Measurements from ENCODE around the gene PDIA5. TPM values are rescaled to one million over a fixed set of nuclear protein-coding genes. Genes with fewer than 3 reads are reported as not detected.

PDIA5 gene
- total RNA-seq, 1 donor from 2014 or later = 29.4 TPM

- Mint-ChIP-seq H3K4me1 (peaks cover 39% of the 10 kb centered on the region), H3K9me3 (no peaks in the 10 kb centered on the region), H3K27ac (no peak overlapping the region), H3K36me3 (ENCODE audit: low read depth) (no peaks in the 10 kb centered on the region), H3K27me3 (no peaks in the 10 kb centered on the region), H3K4me3 (no peak overlapping the region)
- intact Hi-C loops (cut with micrococcal nuclease) = no loop called here
- no peak for DNase-seq
Measured at GRCh38 chr3:123084738-123085237, 18.0 kb downstream of the PDIA5 start.

- intact Hi-C loops (cut with micrococcal nuclease) = no loop called here
- Mint-ChIP-seq H3K9me3 (no peaks in the 10 kb centered on the region), H3K4me3 (no peak overlapping the region), H3K36me3 (ENCODE audit: low read depth) (no peaks in the 10 kb centered on the region), H3K4me1 (peaks cover 41% of the 10 kb centered on the region), H3K27ac (no peak overlapping the region), H3K27me3 (no peaks in the 10 kb centered on the region)
- DNase-seq = no peak
Measured at GRCh38 chr3:123085293-123085931, 18.6 kb downstream of the PDIA5 start.

GRCh38 chr3:123085932-123086627, 19.3 kb downstream of the PDIA5 start:
- peaks cover 3% of the 10 kb centered on the region for H3K36me3 Mint-ChIP-seq (ENCODE audit: low read depth)
- H3K27ac Mint-ChIP-seq = no peak overlapping the region
- DNase-seq = no peak
- H3K4me3 Mint-ChIP-seq = no peak overlapping the region
- no peaks in the 10 kb centered on the region for H3K27me3 Mint-ChIP-seq
- intact Hi-C loops (cut with micrococcal nuclease) = no loop called here
- no peaks in the 10 kb centered on the region for H3K9me3 Mint-ChIP-seq
- H3K4me1 Mint-ChIP-seq = peaks cover 46% of the 10 kb centered on the region

- Mint-ChIP-seq H3K4me1 (peaks cover 39% of the 10 kb centered on the region), H3K4me3 (no peak overlapping the region), H3K27ac (no peak overlapping the region), H3K27me3 (no peaks in the 10 kb centered on the region), H3K36me3 (ENCODE audit: low read depth) (peaks cover 21% of the 10 kb centered on the region), H3K9me3 (no peaks in the 10 kb centered on the region)
- no peak for DNase-seq
- intact Hi-C loops (cut with micrococcal nuclease) = no loop called here
Measured at GRCh38 chr3:123088387-123088786, 21.6 kb downstream of the PDIA5 start.

- no peak for DNase-seq
- Mint-ChIP-seq H3K27ac (no peak overlapping the region), H3K27me3 (no peaks in the 10 kb centered on the region), H3K4me1 (peaks cover 28% of the 10 kb centered on the region), H3K36me3 (ENCODE audit: low read depth) (peaks cover 27% of the 10 kb centered on the region), H3K9me3 (no peaks in the 10 kb centered on the region), H3K4me3 (no peak overlapping the region)
- intact Hi-C loops (cut with micrococcal nuclease) = no loop called here
Measured at GRCh38 chr3:123089611-123090331, 22.9 kb downstream of the PDIA5 start.

DNA sequence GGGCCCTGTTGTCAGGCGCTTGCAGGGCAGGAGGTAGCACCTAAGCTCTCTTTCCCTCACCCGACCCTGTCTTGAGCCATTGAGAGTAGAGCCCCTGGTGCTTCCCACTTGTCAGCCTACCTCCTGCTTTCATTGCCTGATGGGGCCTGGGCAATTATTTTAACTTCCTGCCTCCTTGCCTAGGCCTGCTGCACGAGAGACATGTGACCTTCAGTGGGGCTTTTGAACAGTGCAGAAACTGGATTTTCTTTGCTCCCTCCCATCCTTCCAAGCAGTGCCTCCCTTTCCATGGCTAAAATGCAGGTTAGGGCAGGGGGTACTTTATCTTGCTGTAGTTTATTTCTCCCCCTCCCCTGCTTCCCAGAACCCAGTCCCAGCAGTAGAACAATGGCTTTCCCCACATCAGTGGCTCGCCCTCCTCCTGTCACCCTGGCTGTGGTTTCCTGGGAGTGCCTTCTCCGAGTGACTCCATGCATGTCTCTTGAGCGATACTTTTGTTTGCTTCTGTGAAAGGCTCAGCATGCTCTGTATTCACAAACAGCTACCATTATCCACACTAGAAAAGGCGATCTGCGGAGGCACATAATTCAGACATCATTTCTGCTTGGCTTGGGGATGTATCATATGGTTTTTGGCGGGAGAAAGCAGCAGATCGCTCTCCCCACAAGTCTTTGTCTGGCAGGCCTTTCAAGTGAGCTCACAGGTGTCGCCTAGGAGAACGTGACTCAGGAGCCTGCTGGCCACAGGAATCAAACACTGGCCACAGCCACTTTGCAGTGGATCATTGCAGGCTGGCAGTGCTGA, 24.1 kb downstream of the PDIA5 start:
- peaks cover 16% of the 10 kb centered on the region for H3K4me1 Mint-ChIP-seq
- no peaks in the 10 kb centered on the region for H3K27me3 Mint-ChIP-seq
- intact Hi-C loops (cut with micrococcal nuclease) = no loop called here
- H3K36me3 Mint-ChIP-seq (ENCODE audit: low read depth) = peaks cover 28% of the 10 kb centered on the region
- peak overlapping the region; percentile 36 for H3K27ac Mint-ChIP-seq
- DNase-seq = peak; percentile 64
- no peaks in the 10 kb centered on the region for H3K9me3 Mint-ChIP-seq
- H3K4me3 Mint-ChIP-seq = peak overlapping the region; percentile 54

GRCh38 chr3:123092243-123092642, 25.4 kb downstream of the PDIA5 start:
- intact Hi-C loops (cut with micrococcal nuclease) = no loop called here
- H3K27me3 Mint-ChIP-seq = no peaks in the 10 kb centered on the region
- H3K9me3 Mint-ChIP-seq = no peaks in the 10 kb centered on the region

DNA sequence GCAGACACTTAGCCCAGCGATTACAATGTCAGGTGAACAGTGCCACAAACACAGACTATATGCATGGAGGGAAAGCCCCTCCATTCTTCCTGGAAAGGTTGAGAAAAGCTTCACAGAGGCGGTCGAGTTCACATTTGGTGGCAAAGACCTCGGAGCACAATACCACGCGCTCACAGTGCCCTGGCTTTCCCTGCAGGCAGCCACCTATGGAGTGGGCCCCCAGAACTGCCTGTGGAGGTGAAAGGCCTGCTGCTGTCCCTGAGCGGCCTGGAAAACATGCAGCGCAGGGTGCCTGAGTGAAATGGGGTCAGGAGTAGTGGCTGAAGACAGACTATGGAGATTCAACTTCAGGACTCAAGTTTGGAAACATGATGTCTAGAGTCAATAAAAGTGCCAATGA, 26.9 kb downstream of the PDIA5 start:
- no peaks in the 10 kb centered on the region for H3K9me3 Mint-ChIP-seq
- H3K27me3 Mint-ChIP-seq = no peaks in the 10 kb centered on the region
- no peak overlapping the region for H3K27ac Mint-ChIP-seq
- H3K36me3 Mint-ChIP-seq (ENCODE audit: low read depth) = peaks cover 33% of the 10 kb centered on the region
- intact Hi-C loops (cut with micrococcal nuclease) = no loop called here
- DNase-seq = no peak
- H3K4me3 Mint-ChIP-seq = no peak overlapping the region
- peaks cover 16% of the 10 kb centered on the region for H3K4me1 Mint-ChIP-seq

More at GRCh38 chr3:123092243-123092642, 25.4 kb downstream of the PDIA5 start:
- DNase-seq = no peak
- peaks cover 16% of the 10 kb centered on the region for H3K4me1 Mint-ChIP-seq
- H3K27ac Mint-ChIP-seq = no peak overlapping the region
- H3K4me3 Mint-ChIP-seq = no peak overlapping the region
- peaks cover 30% of the 10 kb centered on the region for H3K36me3 Mint-ChIP-seq (ENCODE audit: low read depth)

DNA sequence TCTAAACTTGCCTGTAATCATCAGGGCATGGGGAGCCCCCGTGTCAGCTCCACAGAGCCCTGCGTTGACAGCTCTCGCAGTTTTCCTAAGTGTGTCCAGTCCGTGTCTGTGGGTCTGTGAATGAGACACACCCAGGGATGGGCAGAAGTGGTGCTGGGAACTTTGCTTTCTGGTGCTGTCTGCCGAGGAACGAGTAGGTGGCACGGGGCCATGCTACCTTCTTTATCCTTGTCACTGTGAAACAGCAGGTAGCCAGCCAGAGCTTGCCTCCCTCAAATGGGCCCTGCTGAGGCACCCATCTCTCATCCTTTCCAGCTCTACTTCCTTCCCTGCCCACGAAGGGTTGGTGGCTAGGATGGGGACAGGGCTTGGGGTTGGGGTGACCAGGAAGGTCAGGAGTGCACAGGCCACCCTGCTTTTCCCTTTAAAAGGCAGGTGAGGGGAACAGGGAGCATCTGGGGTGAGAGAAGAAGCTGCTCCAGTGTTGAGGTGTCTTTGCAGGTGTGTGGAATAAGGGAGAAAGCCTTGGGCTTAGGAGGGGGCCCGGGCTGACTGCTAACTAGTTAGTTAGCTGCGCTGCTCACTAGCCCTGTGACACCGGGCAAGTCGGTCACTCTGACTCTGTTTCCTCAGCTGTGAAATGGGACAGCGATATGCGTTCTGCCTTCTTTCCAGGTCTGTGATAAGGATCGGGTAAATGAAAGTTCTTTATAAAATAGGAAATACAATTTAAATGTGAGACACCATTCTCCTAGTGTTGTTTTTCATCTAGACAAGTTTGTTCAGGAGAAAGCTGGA, 27.9 kb downstream of the PDIA5 start:
- intact Hi-C loops (cut with micrococcal nuclease) = no loop called here
- Mint-ChIP-seq H3K4me3 (no peak overlapping the region), H3K9me3 (no peaks in the 10 kb centered on the region), H3K27me3 (no peaks in the 10 kb centered on the region), H3K4me1 (peaks cover 16% of the 10 kb centered on the region), H3K27ac (no peak overlapping the region), H3K36me3 (ENCODE audit: low read depth) (peaks cover 34% of the 10 kb centered on the region)
- no peak for DNase-seq

DNA sequence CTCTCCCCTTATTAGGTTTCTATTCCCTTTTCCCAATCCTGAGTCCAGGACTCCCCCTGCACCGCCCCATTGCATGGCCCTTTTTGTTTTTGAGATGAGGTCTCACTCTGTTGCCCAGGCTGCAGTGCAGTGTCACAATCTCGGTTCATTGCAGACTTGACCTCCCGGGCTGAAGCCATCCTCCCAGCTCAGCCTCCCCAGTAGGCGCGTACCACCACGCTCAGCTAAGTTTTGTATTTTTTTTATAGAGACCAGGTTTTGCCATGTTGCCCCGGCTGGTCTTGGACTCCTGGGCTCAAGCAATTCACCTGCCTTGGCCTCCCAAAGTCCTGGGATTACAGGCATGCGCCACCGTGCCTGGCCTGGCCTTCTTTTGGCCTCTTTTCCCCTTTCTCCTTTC, 29.3 kb downstream of the PDIA5 start:
- DNase-seq = no peak
- H3K4me1 Mint-ChIP-seq = peaks cover 8% of the 10 kb centered on the region
- H3K9me3 Mint-ChIP-seq = no peaks in the 10 kb centered on the region
- H3K27me3 Mint-ChIP-seq = no peaks in the 10 kb centered on the region
- H3K4me3 Mint-ChIP-seq = no peak overlapping the region
- intact Hi-C loops (cut with micrococcal nuclease) = no loop called here
- H3K27ac Mint-ChIP-seq = no peak overlapping the region
- H3K36me3 Mint-ChIP-seq (ENCODE audit: low read depth) = peaks cover 33% of the 10 kb centered on the region

DNA sequence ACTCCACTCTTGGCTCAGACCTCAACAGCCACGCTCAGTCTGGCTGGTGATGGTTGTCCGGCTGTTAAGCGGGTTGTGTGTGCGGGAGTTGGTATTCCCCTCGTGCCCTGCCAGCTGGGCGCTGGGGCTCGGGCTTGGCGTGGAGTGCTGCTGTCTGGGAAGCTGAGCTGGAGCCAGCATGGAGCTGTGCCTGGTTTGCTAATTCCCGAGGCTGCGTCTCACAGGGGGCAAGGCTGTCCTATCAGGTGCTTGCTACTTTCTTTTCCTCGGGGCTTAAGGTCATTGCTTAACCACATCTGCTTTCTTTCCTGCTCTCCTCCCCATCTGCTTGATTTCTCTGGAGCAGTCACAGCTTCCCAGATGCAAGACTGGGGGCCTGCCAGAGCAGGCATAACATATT, 29.9 kb downstream of the PDIA5 start:
- H3K4me3 Mint-ChIP-seq = no peak overlapping the region
- no peak for DNase-seq
- intact Hi-C loops (cut with micrococcal nuclease) = no loop called here
- peaks cover 28% of the 10 kb centered on the region for H3K36me3 Mint-ChIP-seq (ENCODE audit: low read depth)
- H3K9me3 Mint-ChIP-seq = no peaks in the 10 kb centered on the region
- H3K4me1 Mint-ChIP-seq = peaks cover 6% of the 10 kb centered on the region
- no peak overlapping the region for H3K27ac Mint-ChIP-seq
- H3K27me3 Mint-ChIP-seq = no peaks in the 10 kb centered on the region

DNA sequence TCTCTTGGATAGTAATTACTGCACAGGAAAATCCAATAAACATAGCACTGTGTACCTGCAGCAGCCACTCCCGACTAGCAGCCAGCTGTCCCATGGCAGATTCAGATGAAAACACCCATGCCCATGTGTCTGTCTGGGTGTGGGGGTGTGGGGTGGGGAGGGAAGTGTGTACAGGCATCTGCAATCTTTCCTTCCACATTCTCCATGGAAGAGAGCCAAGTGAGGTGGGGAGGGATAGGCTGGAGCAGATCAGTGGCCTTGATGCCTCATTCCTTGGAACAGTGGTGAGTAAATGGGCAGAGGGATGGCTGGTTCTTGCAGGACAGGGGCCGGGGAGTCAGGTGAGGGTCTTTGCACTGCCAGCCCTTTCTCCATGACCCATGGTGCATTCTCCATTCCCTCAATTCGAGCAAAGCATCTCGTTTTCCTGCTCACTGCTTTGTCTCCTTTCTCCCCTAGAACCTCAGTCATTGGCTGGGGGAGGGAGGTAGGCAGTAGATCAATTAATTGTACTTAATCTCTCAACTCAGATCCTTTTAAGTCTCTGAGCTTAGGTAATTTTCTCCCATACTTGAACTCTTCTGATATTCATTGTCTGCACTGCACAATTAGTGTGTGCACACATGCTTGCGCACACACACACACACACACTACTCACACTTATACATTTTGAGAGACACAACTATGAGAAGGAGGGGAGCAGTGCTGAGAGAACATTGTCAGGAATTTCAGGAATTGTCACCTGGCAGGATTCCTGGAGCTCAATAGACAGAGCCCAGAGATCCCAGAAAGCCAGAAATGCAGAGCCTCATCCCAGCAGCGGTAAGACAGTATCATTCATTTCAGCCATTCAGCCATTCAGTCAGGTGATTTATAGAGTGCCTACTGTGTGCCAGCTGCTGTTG, 31.9 kb downstream of the PDIA5 start:
- Mint-ChIP-seq H3K36me3 (ENCODE audit: low read depth) (peaks cover 26% of the 10 kb centered on the region), H3K27me3 (no peaks in the 10 kb centered on the region), H3K27ac (no peak overlapping the region), H3K4me3 (no peak overlapping the region), H3K4me1 (no peaks in the 10 kb centered on the region), H3K9me3 (no peaks in the 10 kb centered on the region)
- intact Hi-C loops (cut with micrococcal nuclease) = no loop called here
- DNase-seq = no peak
